Astrocyte of the cerebellum (primary cell): Measurements from ENCODE around the gene NFILZ.

Experiments used
- DNase-seq: peaks from one replicate; pipeline ENCODE4 v3.0.0-alpha.2; 2011; ENCODE audit warnings: low read depth
- H3K4me3 ChIP-seq: 2 replicates; pipeline ENCODE4 v1.5.1; 2011; ENCODE audit warnings: mild to moderate bottlenecking, low read depth, low read length, moderate library complexity
- CTCF ChIP-seq: IDR thresholded peaks from 2 replicates; pipeline ENCODE4 v1.5.1; 2012; ENCODE audit warnings: low read length, low read depth, moderate library complexity, mild to moderate bottlenecking; ENCODE audit errors: missing control alignments
- in situ Hi-C: cut with HindIII; loops from 2 replicates; pipeline ENCODE4 v1.10.0; 2017; ENCODE audit warnings: low sequenced_read_pairs

The NFILZ gene

GRCh38 chr19:8640402-8641004 lies 10.1 kb downstream of the NFILZ start:
- TF ChIP-seq CTCF = no peak
- in situ Hi-C loops = no loop called here
- H3K4me3 ChIP-seq = no peak overlapping the region
- DNase-seq = no peak

GRCh38 chr19:8641221-8641907 lies 10.9 kb downstream of the NFILZ start:
- H3K4me3 ChIP-seq = no peak overlapping the region
- no peak for TF ChIP-seq CTCF
- in situ Hi-C loops = no loop called here
- no peak for DNase-seq

- peak; percentile 63 for TF ChIP-seq CTCF
- H3K4me3 ChIP-seq = no peak overlapping the region
- in situ Hi-C loops = no loop called here
- peak; percentile 75 for DNase-seq
Observed at GRCh38 chr19:8641908-8642547, 11.6 kb downstream of the NFILZ start.

GRCh38 chr19:8642561-8642960 lies 12.1 kb downstream of the NFILZ start:
- DNase-seq = no peak
- in situ Hi-C loops = no loop called here
- TF ChIP-seq CTCF = no peak
- no peak overlapping the region for H3K4me3 ChIP-seq

- no peak for TF ChIP-seq CTCF
- in situ Hi-C loops = no loop called here
- no peak for DNase-seq
- H3K4me3 ChIP-seq = no peak overlapping the region
Observed at GRCh38 chr19:8643860-8644653, 13.6 kb downstream of the NFILZ start.

GRCh38 chr19:8648240-8648639 lies 17.8 kb downstream of the NFILZ start:
- in situ Hi-C loops = no loop called here
- DNase-seq = no peak
- TF ChIP-seq CTCF = no peak
- no peak overlapping the region for H3K4me3 ChIP-seq
